H1 (cell line): ENCODE measurements around the gene RYK. TPM values are rescaled to one million over a fixed set of nuclear protein-coding genes. Genes with fewer than 3 reads are reported as not detected.

Experiments
- CTCF ChIA-PET: fragments of 300-600 bp; sonication (Branson Sonifier 250); formaldehyde crosslinking; loops from one replicate; lab custom pipeline; 2021; ENCODE audit not compliant: partially characterized antibody; lab: Charles Lee
- POLR2A ChIA-PET: fragments of 300-600 bp; sonication (Branson Sonifier 250); formaldehyde crosslinking; loops from one replicate; lab custom pipeline; 2021; ENCODE audit warnings: inconsistent platforms; ENCODE audit not compliant: partially characterized antibody; lab: Charles Lee
- DNase-seq, 2 experiments: peaks; one replicate each; pipeline versions ENCODE4 v3.0.0 to v3.0.0-alpha.2; 2010 to 2022; ENCODE audit warnings: low spot score in 2 of 2, low read depth in 1 of 2, mixed read lengths in 1 of 2
- FAIRE-seq: peaks from 2 replicates; lab custom pipeline; 2011; peaks lifted over from hg19 to GRCh38; lab: Jason Lieb, UNC
- H2AFZ ChIP-seq: 2 replicates; pipeline ENCODE4 v1.8.1; 2012; ENCODE audit warnings: low read length, inconsistent platforms
- H2AK5ac ChIP-seq: 2 replicates; pipeline ENCODE4 v1.6.1; 2013; ENCODE audit warnings: low read depth, low read length
- H2BK120ac ChIP-seq: replicated peaks from 2 replicates; pipeline ENCODE3; 2013; ENCODE audit warnings: low read depth, low read length, inconsistent platforms
- H2BK12ac ChIP-seq: 2 replicates; pipeline ENCODE4 v1.6.1; 2013; ENCODE audit warnings: low read depth, low read length
- H2BK15ac ChIP-seq: 2 replicates; pipeline ENCODE4 v1.6.1; 2013; ENCODE audit warnings: low read length
- H2BK20ac ChIP-seq: 2 replicates; pipeline ENCODE4 v1.6.1; 2013; ENCODE audit warnings: low read length
- H2BK5ac ChIP-seq: 2 replicates; pipeline ENCODE4 v1.6.1; 2013; ENCODE audit warnings: low read depth, low read length
- H3K14ac ChIP-seq: 2 replicates; pipeline ENCODE4 v1.6.1; 2013; ENCODE audit warnings: inconsistent platforms; ENCODE audit not compliant: insufficient read length
- H3K18ac ChIP-seq: 2 replicates; pipeline ENCODE4 v1.6.1; 2013; ENCODE audit warnings: low read length; ENCODE audit errors: extremely low read depth
- H3K23ac ChIP-seq: 2 replicates; pipeline ENCODE4 v1.6.1; 2013; ENCODE audit warnings: inconsistent platforms; ENCODE audit not compliant: insufficient read length
- H3K23me2 ChIP-seq: 2 replicates; pipeline ENCODE4 v1.6.1; 2013; ENCODE audit warnings: low read depth, low read length
- H3K27ac ChIP-seq: 2 replicates; pipeline ENCODE4 v1.6.1; 2011; ENCODE audit warnings: low read depth, low read length, inconsistent platforms
- H3K27me3 ChIP-seq, 4 experiments: replicated peaks in 1 of 4; 1 replicate in 1 of 4; 2 replicates in 3 of 4; pipeline versions ENCODE4 v1.6.1 to v1.8.1; 2011 to 2013; ENCODE audit warnings: low read length in 3 of 4, mild to moderate bottlenecking in 3 of 4, inconsistent platforms in 2 of 4, mixed read lengths in 2 of 4, moderate library complexity in 1 of 4; ENCODE audit not compliant: control insufficient read depth in 3 of 4, insufficient read depth in 3 of 4; ENCODE audit errors: extremely low read depth in 1 of 4
- H3K36me3 ChIP-seq, 4 experiments: 2 replicates each; pipeline versions ENCODE4 v1.6.1 to v1.8.1; 2011 to 2013; ENCODE audit warnings: mild to moderate bottlenecking in 4 of 4, low read length in 3 of 4, moderate library complexity in 2 of 4, control low read depth in 1 of 4, inconsistent platforms in 1 of 4; ENCODE audit not compliant: insufficient read depth in 4 of 4, control insufficient read depth in 2 of 4
- H3K4ac ChIP-seq: replicated peaks from 2 replicates; pipeline ENCODE3; 2013; ENCODE audit warnings: low read length, low read depth, mixed read lengths, inconsistent platforms; ENCODE audit not compliant: insufficient read length
- H3K4me1 ChIP-seq, 4 experiments: replicated peaks in 1 of 4; 1 replicate in 1 of 4; 2 replicates in 3 of 4; pipeline versions ENCODE4 v1.6.1 to v1.8.1; 2011 to 2013; ENCODE audit warnings: low read length in 3 of 4, inconsistent platforms in 2 of 4, mixed read lengths in 1 of 4; ENCODE audit not compliant: insufficient read depth in 4 of 4, control insufficient read depth in 3 of 4
- H3K4me2 ChIP-seq, 2 experiments: 2 replicates each; pipeline versions ENCODE4 v1.6.1 to v1.8.1; 2011 to 2013; ENCODE audit warnings: low read depth in 2 of 2, low read length in 2 of 2, control low read depth in 1 of 2, inconsistent platforms in 1 of 2, mild to moderate bottlenecking in 1 of 2; ENCODE audit not compliant: insufficient read depth in 1 of 2
- H3K4me3 ChIP-seq, 4 experiments: fragments of 200-600, 300-600 bp in 1 of 4; sonication (generic), shearing (Covaris generic), sonication (Bioruptor Twin) in 1 of 4; 2 replicates each; pipeline versions ENCODE4 v1.5.1 to v1.8.1; 2011 to 2016; ENCODE audit warnings: low read length in 4 of 4, low read depth in 3 of 4, control low read depth in 2 of 4, inconsistent platforms in 2 of 4, mild to moderate bottlenecking in 2 of 4, mixed read lengths in 1 of 4, moderate library complexity in 1 of 4; ENCODE audit not compliant: insufficient read depth in 2 of 4; ENCODE audit errors: extremely low read depth in 1 of 4
- H3K56ac ChIP-seq: replicated peaks from 2 replicates; pipeline ENCODE3; 2013; ENCODE audit warnings: low read depth, mild to moderate bottlenecking, mixed read lengths, low read length, inconsistent platforms; ENCODE audit not compliant: insufficient read length
- H3K79me1 ChIP-seq: 2 replicates; pipeline ENCODE4 v1.6.1; 2013; ENCODE audit warnings: low read depth, low read length, control low read depth
- H3K79me2 ChIP-seq, 2 experiments: 2 replicates each; pipeline versions ENCODE4 v1.6.1 to v1.8.1; 2012 to 2013; ENCODE audit warnings: low read length in 2 of 2, mild to moderate bottlenecking in 2 of 2, inconsistent platforms in 1 of 2; ENCODE audit not compliant: insufficient read depth in 2 of 2, control insufficient read depth in 1 of 2
- H3K9ac ChIP-seq, 4 experiments: replicated peaks in 1 of 4; 1 replicate in 1 of 4; 2 replicates in 3 of 4; pipeline versions ENCODE4 v1.6.1 to v1.8.1; 2011 to 2013; ENCODE audit warnings: low read depth in 3 of 4, low read length in 3 of 4, control low read depth in 2 of 4, mild to moderate bottlenecking in 2 of 4, moderate library complexity in 2 of 4, inconsistent platforms in 1 of 4; ENCODE audit errors: extremely low read depth in 1 of 4
- H3K9me3 ChIP-seq, 2 experiments: 2 replicates each; pipeline versions ENCODE4 v1.6.1 to v1.8.1; 2012 to 2013; ENCODE audit warnings: mild to moderate bottlenecking in 2 of 2, moderate library complexity in 2 of 2, control low read depth in 1 of 2, inconsistent platforms in 1 of 2, low read depth in 1 of 2, low read length in 1 of 2, mixed read lengths in 1 of 2; ENCODE audit not compliant: insufficient read depth in 2 of 2
- H4K20me1 ChIP-seq, 2 experiments: replicated peaks in 1 of 2; 2 replicates each; pipeline versions ENCODE3 to v1.8.1; 2011 to 2013; ENCODE audit warnings: inconsistent platforms in 2 of 2, low read length in 2 of 2, mild to moderate bottlenecking in 1 of 2; ENCODE audit not compliant: insufficient read depth in 2 of 2, control insufficient read depth in 1 of 2
- H4K5ac ChIP-seq: 2 replicates; pipeline ENCODE4 v1.6.1; 2013; ENCODE audit warnings: low read length, low read depth, mixed read lengths, inconsistent platforms; ENCODE audit not compliant: insufficient read length
- H4K8ac ChIP-seq: 2 replicates; pipeline ENCODE4 v1.8.0; 2013; ENCODE audit warnings: mild to moderate bottlenecking, moderate library complexity, low read length, inconsistent platforms; ENCODE audit not compliant: insufficient read depth; ENCODE audit errors: extremely low read depth
- H4K91ac ChIP-seq: replicated peaks from 2 replicates; pipeline ENCODE3; 2013; ENCODE audit warnings: low read length, mixed read lengths, inconsistent platforms; ENCODE audit not compliant: insufficient read length
- BCL11A ChIP-seq, 2 experiments: IDR thresholded peaks; one replicate each; pipeline ENCODE4 v1.6.1; 2011; ENCODE audit warnings: low read depth in 2 of 2, low read length in 2 of 2, mild to moderate bottlenecking in 2 of 2
- CBX5 ChIP-seq: fragments of 300-800, 300-1000 bp; sonication (generic); IDR thresholded peaks from 2 replicates; pipeline ENCODE4 v1.7.1; 2016; ENCODE audit warnings: antibody characterized with exemption, low read length, low read depth
- CTBP2 ChIP-seq: IDR thresholded peaks from 2 replicates; pipeline ENCODE4 v1.7.0; 2011; ENCODE audit warnings: borderline replicate concordance, mild to moderate bottlenecking, moderate library complexity, mixed read lengths, low read length; ENCODE audit not compliant: insufficient read depth, insufficient read length
- EP300 ChIP-seq, 2 experiments: IDR thresholded peaks; 1 replicate in 1 of 2; 2 replicates in 1 of 2; pipeline ENCODE4 v1.6.1; 2011 to 2012; ENCODE audit warnings: low read depth in 2 of 2, low read length in 2 of 2, mild to moderate bottlenecking in 2 of 2, borderline replicate concordance in 1 of 2, inconsistent platforms in 1 of 2, moderate library complexity in 1 of 2
- KDM4A ChIP-seq: IDR thresholded peaks from one replicate; pipeline ENCODE4 v1.7.1; 2012; ENCODE audit warnings: low read depth, mild to moderate bottlenecking, moderate library complexity, low read length, inconsistent platforms; ENCODE audit not compliant: severe bottlenecking
- MAFK ChIP-seq: IDR thresholded peaks from 2 replicates; pipeline ENCODE4 v1.6.1; 2012; ENCODE audit warnings: low read depth, mild to moderate bottlenecking, improper control_type of control experiment, low read length
- MAX ChIP-seq: IDR thresholded peaks from 2 replicates; pipeline ENCODE4 v1.6.1; 2012; ENCODE audit warnings: inconsistent platforms
- NANOG ChIP-seq: IDR thresholded peaks from 2 replicates; pipeline ENCODE4 v1.6.1; 2011; ENCODE audit warnings: low read length, low read depth, mild to moderate bottlenecking, inconsistent platforms; ENCODE audit not compliant: insufficient read depth, poor library complexity, severe bottlenecking
- NRF1 ChIP-seq: IDR thresholded peaks from 2 replicates; pipeline ENCODE4 v1.6.1; 2011; ENCODE audit warnings: mild to moderate bottlenecking, low read depth, low read length, improper control_type of control experiment
- POLR2A ChIP-seq, 2 experiments: IDR thresholded peaks; 1 replicate in 1 of 2; 2 replicates in 1 of 2; pipeline ENCODE4 v1.6.1; 2011; ENCODE audit warnings: low read depth in 2 of 2, low read length in 2 of 2, mild to moderate bottlenecking in 2 of 2; ENCODE audit errors: control extremely low read depth in 1 of 2
- SIN3A ChIP-seq, 2 experiments: IDR thresholded peaks in 1 of 2; conservative IDR thresholded peaks in 1 of 2; 2 replicates each; pipeline ENCODE4 v1.6.1; 2011 to 2012; ENCODE audit warnings: low read length in 2 of 2, improper control_type of control experiment in 1 of 2, low read depth in 1 of 2, mild to moderate bottlenecking in 1 of 2
- SRF ChIP-seq: IDR thresholded peaks from 2 replicates; pipeline ENCODE4 v1.6.1; 2011; ENCODE audit warnings: mild to moderate bottlenecking, low read depth, low read length, moderate library complexity
- TBP ChIP-seq: IDR thresholded peaks from 2 replicates; pipeline ENCODE4 v1.6.1; 2011; ENCODE audit warnings: low read depth, low read length, improper control_type of control experiment
- ZNF274 ChIP-seq: IDR thresholded peaks from 2 replicates; pipeline ENCODE4 v1.7.0; 2012; ENCODE audit warnings: low read length, borderline replicate concordance; ENCODE audit errors: extremely low read depth
- WGBS, 2 experiments: shearing (Covaris generic) in 1 of 2; methylation state at CpG; one replicate each; pipeline versions ENCODE4 v1.1.6 to v1.1.7; 2013 to 2015; ENCODE audit warnings: low lambda C conversion rate in 2 of 2, mixed read lengths in 2 of 2, inconsistent platforms in 1 of 2, low coverage in 1 of 2, missing lambda C conversion rate in 1 of 2; ENCODE audit not compliant: insufficient replicate concordance in 2 of 2, insufficient coverage in 1 of 2, insufficient read length in 1 of 2; ENCODE audit errors: extremely low coverage in 1 of 2, missing lambda C conversion rate in 1 of 2; 5-methylcytosine and 5-hydroxymethylcytosine counted together
- polyA plus RNA-seq, 7 experiments: library from polyadenylated mRNA; depleted of rRNA in 3 of 7; stranded (reverse) in 5 of 7; unstranded in 2 of 7; fragments of >200 nt in 5 of 7; fragments of 200-250 nt in 2 of 7; gene quantifications; 1 replicate in 5 of 7; 2 replicates in 1 of 7; 4 replicates in 1 of 7; pipeline versions ENCODE4 v1.2.1 to v1.2.3, GENCODE V29; 2011 to 2013; ENCODE audit warnings: missing spikeins in 2 of 7, mixed read lengths in 2 of 7
- total RNA-seq: library from RNA; stranded (reverse); fragmentation: NEBNext Ultra II Directional; extraction: Animal tissue kit (Norgen Biotek cat#: 25700); gene quantifications from 2 replicates; pipeline ENCODE4 v1.2.1, GENCODE V29; 2021

The RYK gene
- total and polyA plus RNA-seq, 2 of the 8 experiments (the other 6 are each of a cell fraction or from before 2014, with no cell fraction given), result 30.5 to 63.8 TPM

- Histone ChIP-seq H2AK5ac (no peak overlapping the region), H2AFZ (peak overlapping the region; percentile 54; the same call in 1 of the 2 replicates), H2BK15ac (no peak overlapping the region), H3K79me1 (no peaks in the 10 kb centered on the region), H3K23me2 (no peaks in the 10 kb centered on the region; the same call in 1 of the 2 replicates), H2BK120ac (no peak overlapping the region), H3K27ac (no peak overlapping the region), H3K9me3 (no peaks in the 10 kb centered on the region), H3K4me1 (0 out of 7 replicates have a peak, but pooled peaks cover 0 to 3% (median 0%) of the 10 kb centered on the region in 4 experiments), H3K36me3 (no peaks in the 10 kb centered on the region), H2BK12ac (no peak overlapping the region), H4K5ac (no peak overlapping the region), H2BK20ac (no peak overlapping the region), H3K9ac (no peak overlapping the region), H4K91ac (no peak overlapping the region), H3K4ac (no peak overlapping the region), H3K79me2 (no peaks in the 10 kb centered on the region), H3K27me3 (no peaks in the 10 kb centered on the region), H3K4me2 (no peak overlapping the region), H4K8ac (no peak overlapping the region; the same call in 1 of the 2 replicates), H3K18ac (no peak overlapping the region), H2BK5ac (no peak overlapping the region), H3K14ac (no peak overlapping the region), H4K20me1 (no peaks in the 10 kb centered on the region), H3K23ac (no peak overlapping the region), H3K4me3 (no peak overlapping the region), H3K56ac (no peak overlapping the region)
- ChIA-PET POLR2A (interaction anchor here (1.5 to 27.3 kb wide), 2 partner anchors 14 to 64 kb away, joined by 4 to 804 read pairs; partner anchors contain the start of gene AMOTL2), CTCF (interaction anchor here (0.7 to 7.1 kb wide), 24 partner anchors 11 to 369 kb away, joined by 3 to 84 read pairs (median 3); no protein-coding TSS in a partner anchor)
- FAIRE-seq (no peak), DNase-seq (no peak)
- WGBS, 2 experiments, result 100% methylated on average over 1 of the region's 1 CpG; no CpG with 5 or more reads in 1 of the 2 experiments
- TF ChIP-seq MAFK, result no peak
- TF ChIP-seq CTBP2, result no peak
- TF ChIP-seq BCL11A (IDR thresholded peaks at IDR 0.05; ENCODE audit: low read depth in 2 of 2, low read length in 2 of 2), result no peak
- TF ChIP-seq MAX, result no peak
- no peak for TF ChIP-seq SRF
- no peak for TF ChIP-seq NANOG
- TF ChIP-seq POLR2A (IDR thresholded peaks at IDR 0.05; ENCODE audit: control extremely low read depth in 1 of 2, low read depth in 2 of 2, low read length in 2 of 2), result no peak
- no peak for TF ChIP-seq CBX5
- TF ChIP-seq NRF1, result no peak
- TF ChIP-seq TBP, result no peak
- TF ChIP-seq KDM4A, result no peak
- TF ChIP-seq SIN3A (conservative IDR thresholded peaks at IDR 0.05 in 1 of 2, IDR thresholded peaks at IDR 0.05 in 1 of 2; ENCODE audit: low read depth in 1 of 2, low read length in 2 of 2), result no peak
- TF ChIP-seq ZNF274, result no peak
- TF ChIP-seq EP300 (IDR thresholded peaks at IDR 0.05; ENCODE audit: borderline replicate concordance in 1 of 2, low read depth in 2 of 2, low read length in 2 of 2), result no peak
These were observed 49.2 kb upstream of the RYK start for GRCh38 chr3:134299888-134300206.
